GM12878 (cell line): ENCODE measurements around the gene GRIN2C. TPM values are rescaled to one million over a fixed set of nuclear protein-coding genes. Genes with fewer than 3 reads are reported as not detected.
A peak's percentile ranks its signal among the peaks of the same experiment; 100 is the strongest.

Experiments
- ATAC-seq: fragments of 200-7000 bp; cut with Tn5 transposase; 3 replicates; pipeline ENCODE4 v1.9.1; 2020; ENCODE audit warnings: mild to moderate bottlenecking, moderate library complexity
- BruUV-seq: library from RNA; stranded (reverse); fragments of 400-500 nt; replicated peaks from 2 replicates; lab custom pipeline; 2021; lab: Mats Ljungman, UMichigan
- CTCF ChIA-PET: fragments of 300-600 bp; sonication (Branson Sonifier 250); formaldehyde crosslinking; extraction: SDS; loops from one replicate; lab custom pipeline; 2021; ENCODE audit warnings: inconsistent platforms; lab: Yijun Ruan, JAX
- POLR2A ChIA-PET: fragments of 350-600 bp; formaldehyde crosslinking; extraction: SDS; loops from one replicate; lab custom pipeline; 2021; ENCODE audit warnings: inconsistent platforms; lab: Charles Lee
- RAD21 ChIA-PET: fragments of 300-600 bp; sonication (Branson Sonifier 250); formaldehyde crosslinking; loops from one replicate; lab custom pipeline; 2023; ENCODE audit warnings: antibody characterized with exemption; ENCODE audit not compliant: unreplicated experiment; lab: Charles Lee
- SMC1A ChIA-PET: fragments of 300-600 bp; sonication (Branson Sonifier 250); formaldehyde crosslinking; loops from one replicate; lab custom pipeline; 2023; ENCODE audit not compliant: unreplicated experiment, uncharacterized antibody; lab: Charles Lee
- DNase-seq: peaks from one replicate; pipeline ENCODE4 v3.0.0-alpha.2; 2011; ENCODE audit warnings: low read depth, low spot score
- FAIRE-seq: peaks from 3 replicates; lab custom pipeline; 2011; peaks lifted over from hg19 to GRCh38; lab: Jason Lieb, UNC
- H2AFZ ChIP-seq: 2 replicates; pipeline ENCODE4 v1.6.0; 2011; ENCODE audit warnings: low read depth, low read length, control low read depth; ENCODE audit not compliant: control insufficient read depth
- H3K27ac ChIP-seq: 2 replicates; pipeline ENCODE4 v1.5.1; 2011; ENCODE audit warnings: control low read depth; ENCODE audit not compliant: control insufficient read depth, insufficient read depth
- H3K27me3 ChIP-seq, 2 experiments: replicated peaks in 1 of 2; 2 replicates each; pipeline versions ENCODE4 v1.6.0 to v1.6.1; 2011; ENCODE audit warnings: low read length in 1 of 2; ENCODE audit not compliant: control insufficient read depth in 2 of 2, insufficient read depth in 2 of 2
- H3K36me3 ChIP-seq, 2 experiments: 2 replicates each; pipeline ENCODE4 v1.5.1; 2011; ENCODE audit warnings: low read length in 1 of 2; ENCODE audit not compliant: control insufficient read depth in 2 of 2, insufficient read depth in 2 of 2
- H3K4me1 ChIP-seq: 2 replicates; pipeline ENCODE4 v1.6.1; 2011; ENCODE audit warnings: mild to moderate bottlenecking, low read length, moderate library complexity, mixed read lengths; ENCODE audit not compliant: control insufficient read depth, insufficient read depth
- H3K4me2 ChIP-seq: 2 replicates; pipeline ENCODE4 v1.6.0; 2011; ENCODE audit warnings: control low read depth; ENCODE audit not compliant: control insufficient read depth, insufficient read depth
- H3K4me3 ChIP-seq: fragments of 200-600 bp; sonication (generic); 2 replicates; pipeline ENCODE4 v1.5.1; 2016
- H3K79me2 ChIP-seq: 2 replicates; pipeline ENCODE4 v1.6.0; 2011; ENCODE audit warnings: low read length; ENCODE audit not compliant: control insufficient read depth, insufficient read depth
- H3K9ac ChIP-seq: 2 replicates; pipeline ENCODE4 v1.8.0; 2011; ENCODE audit warnings: low read length, control low read depth, mixed read lengths; ENCODE audit not compliant: control insufficient read depth, insufficient read depth
- H3K9me3 ChIP-seq: replicated peaks from 3 replicates; pipeline ENCODE4 v1.5.1; 2011; ENCODE audit warnings: mild to moderate bottlenecking, low read length; ENCODE audit not compliant: control insufficient read depth, insufficient read depth
- H4K20me1 ChIP-seq: 2 replicates; pipeline ENCODE4 v1.6.0; 2011; ENCODE audit not compliant: control insufficient read depth, insufficient read depth
- NR2F1 ChIP-seq: fragments of 450-650 bp; conservative IDR thresholded peaks from 2 replicates; pipeline ENCODE4 v1.6.1; 2017; ENCODE audit warnings: mild to moderate bottlenecking
- RAD51 ChIP-seq: fragments of 450-650 bp; IDR thresholded peaks from 2 replicates; pipeline ENCODE4 v1.6.1; 2016; ENCODE audit warnings: moderate library complexity, mild to moderate bottlenecking, inconsistent platforms
- SRF ChIP-seq, 2 experiments: IDR thresholded peaks; 2 replicates each; pipeline ENCODE4 v1.6.1; 2011; ENCODE audit warnings: low read depth in 2 of 2, low read length in 2 of 2, mild to moderate bottlenecking in 1 of 2, moderate library complexity in 1 of 2
- WGBS: methylation state at CpG from one replicate; pipeline ENCODE4 v1.1.6; 2016; ENCODE audit warnings: low lambda C conversion rate; ENCODE audit not compliant: insufficient replicate concordance, insufficient coverage; ENCODE audit errors: missing lambda C conversion rate; 5-methylcytosine and 5-hydroxymethylcytosine counted together
- in situ Hi-C: fragments of 300-500 bp; cut with MboI; formaldehyde crosslinking; loops from 9 replicates; pipeline ENCODE4 v1.14.3; 2018; ENCODE audit warnings: mixed read lengths
- intact Hi-C: fragments of 100-400 bp; cut with micrococcal nuclease; formaldehyde crosslinking; loops from one replicate; pipeline ENCODE4 v1.14.2; 2022; ENCODE audit not compliant: unreplicated experiment
- polyA plus RNA-seq, 11 experiments: library from polyadenylated mRNA; depleted of rRNA in 4 of 11; unstranded in 6 of 11; stranded (reverse) in 5 of 11; fragments of >200 nt; fragmentation: Nextera tagmentation in 4 of 11; fragmentation: Illumina TruSeq in 1 of 11; extraction: Ambion mirVana in 4 of 11; extraction: Trizol in 1 of 11; gene quantifications; 1 replicate in 1 of 11; 2 replicates in 10 of 11; pipeline versions ENCODE4 v1.2.1 to v1.2.3, GENCODE V29; 2011 to 2016; ENCODE audit warnings: inconsistent platforms in 2 of 11, missing spikeins in 2 of 11, low read depth in 1 of 11
- total RNA-seq, 4 experiments: library from RNA; depleted of rRNA in 3 of 4; stranded (reverse); fragments of >200 nt in 3 of 4; fragmentation: Illumina TruSeq in 1 of 4; extraction: Trizol in 1 of 4; gene quantifications; 2 replicates each; pipeline versions ENCODE4 v1.2.1 to v1.2.3, GENCODE V29; 2013 to 2021
- TF ChIP-seq, protein P1 (sequence below): fragments of 450-650 bp; IDR thresholded peaks from 2 replicates; pipeline ENCODE4 v1.6.1; 2016; ENCODE audit warnings: mild to moderate bottlenecking, moderate library complexity, borderline replicate concordance

The GRIN2C gene
- total and polyA plus RNA-seq, 10 of the 15 experiments (the other 5 are each of a cell fraction or from before 2014, with no cell fraction given): 0.01 to 0.20 (median 0.11) TPM; not detected in 2

- WGBS: 94% methylated on average over 26 of the region's 26 CpGs
- TF ChIP-seq SRF (IDR thresholded peaks at IDR 0.05; ENCODE audit: low read depth in 2 of 2, low read length in 2 of 2) (peak in 1 of 2 experiments; percentile 12; a peak in 1 of 4 replicates), RAD51 (no peak), NR2F1 (no peak)
- TF ChIP-seq, protein P1, sequence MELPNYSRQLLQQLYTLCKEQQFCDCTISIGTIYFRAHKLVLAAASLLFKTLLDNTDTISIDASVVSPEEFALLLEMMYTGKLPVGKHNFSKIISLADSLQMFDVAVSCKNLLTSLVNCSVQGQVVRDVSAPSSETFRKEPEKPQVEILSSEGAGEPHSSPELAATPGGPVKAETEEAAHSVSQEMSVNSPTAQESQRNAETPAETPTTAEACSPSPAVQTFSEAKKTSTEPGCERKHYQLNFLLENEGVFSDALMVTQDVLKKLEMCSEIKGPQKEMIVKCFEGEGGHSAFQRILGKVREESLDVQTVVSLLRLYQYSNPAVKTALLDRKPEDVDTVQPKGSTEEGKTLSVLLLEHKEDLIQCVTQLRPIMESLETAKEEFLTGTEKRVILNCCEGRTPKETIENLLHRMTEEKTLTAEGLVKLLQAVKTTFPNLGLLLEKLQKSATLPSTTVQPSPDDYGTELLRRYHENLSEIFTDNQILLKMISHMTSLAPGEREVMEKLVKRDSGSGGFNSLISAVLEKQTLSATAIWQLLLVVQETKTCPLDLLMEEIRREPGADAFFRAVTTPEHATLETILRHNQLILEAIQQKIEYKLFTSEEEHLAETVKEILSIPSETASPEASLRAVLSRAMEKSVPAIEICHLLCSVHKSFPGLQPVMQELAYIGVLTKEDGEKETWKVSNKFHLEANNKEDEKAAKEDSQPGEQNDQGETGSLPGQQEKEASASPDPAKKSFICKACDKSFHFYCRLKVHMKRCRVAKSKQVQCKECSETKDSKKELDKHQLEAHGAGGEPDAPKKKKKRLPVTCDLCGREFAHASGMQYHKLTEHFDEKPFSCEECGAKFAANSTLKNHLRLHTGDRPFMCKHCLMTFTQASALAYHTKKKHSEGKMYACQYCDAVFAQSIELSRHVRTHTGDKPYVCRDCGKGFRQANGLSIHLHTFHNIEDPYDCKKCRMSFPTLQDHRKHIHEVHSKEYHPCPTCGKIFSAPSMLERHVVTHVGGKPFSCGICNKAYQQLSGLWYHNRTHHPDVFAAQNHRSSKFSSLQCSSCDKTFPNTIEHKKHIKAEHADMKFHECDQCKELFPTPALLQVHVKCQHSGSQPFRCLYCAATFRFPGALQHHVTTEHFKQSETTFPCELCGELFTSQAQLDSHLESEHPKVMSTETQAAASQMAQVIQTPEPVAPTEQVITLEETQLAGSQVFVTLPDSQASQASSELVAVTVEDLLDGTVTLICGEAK: no peak
- intact Hi-C loops (no loop called here), in situ Hi-C loops (no loop called here)
- H3K9ac ChIP-seq: no peak overlapping the region
- BruUV-seq: no TSS peak
- DNase-seq (no peak), ATAC-seq (no peak), FAIRE-seq (no peak)
- H3K4me3 ChIP-seq: no peak overlapping the region
- H3K4me1 ChIP-seq: peaks cover 16% of the 10 kb centered on the region; the same call in 1 of the 2 replicates
- RAD21 ChIA-PET: no interaction called here
- no peaks in the 10 kb centered on the region for H3K79me2 ChIP-seq
- H4K20me1 ChIP-seq: no peaks in the 10 kb centered on the region
- no peaks in the 10 kb centered on the region for H3K9me3 ChIP-seq
- SMC1A ChIA-PET: no interaction called here
- no peak overlapping the region for H3K4me2 ChIP-seq
- H2AFZ ChIP-seq: no peak overlapping the region
- peaks cover 0 to 3% of the 10 kb centered on the region in 2 experiments; a peak in 1 of 4 replicates for H3K36me3 ChIP-seq
- H3K27me3 ChIP-seq: no peaks in the 10 kb centered on the region
- CTCF ChIA-PET: no interaction called here
- POLR2A ChIA-PET: no interaction called here
- H3K27ac ChIP-seq: no peak overlapping the region
Observed at GRCh38 chr17:74836191-74836590, 23.5 kb downstream of the GRIN2C start.
